GM21576 (cell line): ENCODE data around the gene COL27A1.

Experiments
- ATAC-seq: cut with Tn5 transposase; IDR thresholded peaks from one replicate; pipeline ENCODE4 v1.9.1; 2021; ENCODE audit warnings: mild to moderate bottlenecking, moderate library complexity; ENCODE audit not compliant: unreplicated experiment

The COL27A1 gene

DNA sequence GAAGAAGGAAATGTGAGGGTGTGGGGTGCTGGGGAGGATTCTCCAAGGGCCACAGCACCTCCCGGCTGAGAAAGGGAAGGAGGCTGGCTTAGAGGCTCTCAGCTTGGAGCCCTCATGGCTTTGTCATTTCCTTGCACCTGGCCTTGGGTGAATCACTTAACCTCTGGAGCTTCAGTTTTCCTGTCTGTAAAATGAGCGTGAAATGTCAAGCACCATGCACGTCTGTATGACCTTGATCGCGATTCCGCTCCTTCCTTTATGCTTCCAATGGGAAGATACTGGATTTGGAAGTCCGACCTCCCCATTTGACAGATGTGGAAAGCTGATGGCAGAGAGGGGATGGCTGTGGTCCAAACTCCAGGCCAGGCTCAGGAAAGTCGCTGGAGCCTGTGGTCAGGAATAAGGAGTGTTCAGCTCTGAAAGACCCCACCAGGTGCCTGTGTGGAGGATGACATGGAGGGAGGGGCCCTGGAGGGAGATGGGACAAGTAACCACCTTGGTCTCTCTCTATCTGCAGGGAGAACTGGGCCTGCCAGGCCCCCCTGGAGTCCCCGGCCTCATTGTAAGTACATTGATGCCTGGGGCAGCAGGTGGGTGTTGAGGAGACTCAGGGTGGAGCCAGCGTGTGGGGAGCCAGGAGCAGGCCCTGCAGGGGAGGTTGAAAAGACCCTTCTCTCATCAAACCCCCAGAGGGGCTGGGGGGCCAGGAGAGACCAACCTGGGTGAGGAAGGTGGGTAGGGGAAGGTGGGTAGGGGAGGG lies 66.5 kb downstream of the COL27A1 start:
- ATAC-seq: no peak

GRCh38 chr9:114223564-114224246 lies 68.4 kb downstream of the COL27A1 start:
- ATAC-seq: no peak

GRCh38 chr9:114224247-114224610 lies 68.9 kb downstream of the COL27A1 start:
- ATAC-seq: no peak

GRCh38 chr9:114225561-114226212 lies 70.3 kb downstream of the COL27A1 start:
- no peak for ATAC-seq

DNA sequence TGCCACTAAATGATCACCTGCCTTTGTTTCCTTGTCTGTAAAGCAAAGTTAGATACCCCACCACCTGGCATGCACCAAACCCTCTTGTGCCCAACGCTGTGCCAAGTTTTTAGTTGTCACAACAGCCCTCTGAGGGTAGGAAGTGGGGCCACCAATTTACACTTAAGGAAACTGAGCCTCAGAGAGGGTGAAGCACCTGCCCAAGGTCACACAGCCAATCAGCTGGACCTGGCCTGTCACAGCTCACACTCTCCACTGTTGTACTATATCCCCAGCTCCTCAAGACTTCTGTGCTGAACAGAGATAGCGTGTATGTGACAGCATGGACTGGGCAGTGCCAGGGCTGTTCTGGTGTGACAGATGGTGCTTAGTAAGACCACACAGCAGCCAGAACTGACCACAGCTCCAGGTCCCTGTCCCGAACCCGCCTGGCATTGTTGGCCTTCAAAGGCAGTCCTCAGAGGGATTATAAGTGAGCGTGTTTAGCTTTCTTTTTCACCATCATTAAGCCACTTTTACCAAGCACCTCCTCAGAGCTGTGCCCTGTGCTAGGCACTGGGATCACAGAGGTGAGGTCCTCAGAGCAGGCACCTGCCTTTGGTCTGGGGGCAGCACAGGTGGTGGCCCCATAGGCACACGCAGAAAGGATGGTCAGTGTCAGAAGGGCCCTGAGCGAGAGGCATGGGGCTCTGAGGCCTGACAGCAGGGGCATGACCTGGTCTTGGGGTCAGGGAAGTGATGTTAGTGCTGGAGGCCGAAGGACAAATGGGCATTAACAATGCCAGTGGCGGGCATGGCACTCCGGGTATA lies 71.1 kb downstream of the COL27A1 start:
- ATAC-seq: no peak

- no peak for ATAC-seq
Observed at GRCh38 chr9:114227288-114228015, 72.1 kb downstream of the COL27A1 start.

GRCh38 chr9:114228016-114228808 lies 72.9 kb downstream of the COL27A1 start:
- ATAC-seq: no peak

DNA sequence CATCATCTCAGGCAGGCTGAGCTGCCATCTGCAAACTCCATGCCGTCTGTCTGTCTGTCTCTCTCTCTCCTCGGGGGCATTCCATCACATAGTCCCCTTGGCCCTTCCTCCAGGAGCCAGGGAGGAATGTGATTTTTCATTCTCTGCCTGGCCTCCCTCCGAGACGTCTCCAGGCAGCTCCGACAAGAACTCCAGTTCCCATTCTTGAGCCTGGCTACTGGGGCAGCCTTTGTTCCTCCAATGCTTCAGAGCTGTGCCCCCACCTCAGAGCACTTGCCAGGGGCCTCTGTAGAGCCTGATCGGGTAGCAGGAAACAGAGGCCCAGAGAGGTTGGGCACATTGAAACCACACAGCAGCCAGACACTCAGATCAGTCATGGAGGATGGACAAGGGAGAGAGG lies 74.0 kb downstream of the COL27A1 start:
- ATAC-seq: no peak

DNA sequence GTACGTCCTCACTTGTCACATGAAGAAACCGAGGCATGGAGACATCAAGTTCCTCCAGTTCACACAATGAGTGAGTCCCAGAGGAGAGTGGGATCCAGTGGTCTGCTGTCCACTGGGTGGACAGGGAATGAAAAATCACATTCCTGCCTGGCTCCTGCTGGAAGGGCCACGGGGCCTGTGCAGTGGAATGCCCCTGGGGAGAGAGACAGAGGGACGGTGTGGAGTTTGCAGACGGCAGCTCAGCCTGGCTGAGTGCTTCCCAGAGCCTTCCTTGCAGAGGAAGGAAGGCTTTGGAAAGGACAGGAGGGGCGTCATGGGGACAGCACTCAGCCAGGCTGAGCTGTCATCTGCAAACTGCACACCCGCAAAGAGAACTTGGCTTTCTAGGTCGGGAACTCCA lies 74.7 kb downstream of the COL27A1 start:
- ATAC-seq: no peak

DNA sequence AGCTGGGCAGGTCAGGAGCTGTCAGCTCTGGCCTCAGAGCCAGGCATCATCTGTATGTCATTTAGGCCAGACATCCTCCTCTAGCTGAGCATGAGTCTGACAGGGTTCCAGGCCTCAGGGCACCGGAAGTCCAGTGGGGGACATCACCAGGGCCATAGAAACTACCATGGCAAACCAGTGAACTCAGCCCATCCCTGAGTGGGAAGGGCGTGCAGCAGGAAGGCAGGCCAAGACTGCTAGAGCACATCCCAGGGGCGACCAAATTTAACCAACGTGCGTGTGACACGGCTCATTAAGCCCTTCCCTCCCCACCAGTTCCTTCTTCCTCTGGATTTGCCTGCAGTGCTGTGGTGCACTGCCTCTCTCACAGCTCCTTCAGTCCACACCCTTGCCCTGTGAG lies 75.9 kb downstream of the COL27A1 start:
- no peak for ATAC-seq

GRCh38 chr9:114231719-114232449 lies 76.5 kb downstream of the COL27A1 start:
- no peak for ATAC-seq

DNA sequence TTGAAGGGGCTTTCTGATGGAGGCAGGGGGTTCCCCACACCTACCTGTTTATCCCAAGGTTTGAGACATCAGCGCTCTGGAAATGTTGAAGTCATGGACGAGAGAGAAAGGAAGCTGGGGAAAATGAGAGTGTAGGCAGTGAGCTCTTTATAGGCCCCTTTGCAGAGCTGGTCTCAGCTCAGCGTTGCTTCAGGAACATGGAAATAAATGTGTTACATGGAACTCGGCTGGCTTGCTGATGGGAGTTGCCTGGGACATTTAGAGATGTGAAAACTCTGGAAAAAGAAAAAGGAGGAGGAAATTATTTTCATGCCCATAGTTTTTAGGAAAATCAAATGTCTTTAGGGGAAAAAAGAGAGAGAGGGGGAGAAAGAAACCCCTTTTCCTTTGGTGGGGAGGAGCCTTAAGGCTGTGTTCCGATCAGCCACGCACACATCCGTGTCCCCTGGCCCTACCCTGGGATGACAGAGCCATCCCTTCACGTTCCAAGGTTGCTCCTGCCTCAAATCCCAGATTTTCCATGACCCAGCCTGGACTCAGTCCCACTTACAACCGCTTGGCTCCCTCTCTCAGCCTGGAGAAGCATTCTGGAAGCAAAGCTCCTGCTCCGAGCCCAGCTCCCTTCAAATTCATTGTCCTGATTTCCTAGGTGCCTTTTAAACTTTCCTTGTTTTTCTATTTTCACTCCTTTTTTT lies 78.3 kb downstream of the COL27A1 start:
- ATAC-seq: no peak

GRCh38 chr9:114235033-114235661 lies 79.8 kb downstream of the COL27A1 start:
- ATAC-seq: no peak

GRCh38 chr9:114236391-114237138 lies 81.2 kb downstream of the COL27A1 start:
- no peak for ATAC-seq

GRCh38 chr9:114237247-114237646 lies 81.9 kb downstream of the COL27A1 start:
- no peak for ATAC-seq

GRCh38 chr9:114237781-114238180 lies 82.4 kb downstream of the COL27A1 start:
- no peak for ATAC-seq

DNA sequence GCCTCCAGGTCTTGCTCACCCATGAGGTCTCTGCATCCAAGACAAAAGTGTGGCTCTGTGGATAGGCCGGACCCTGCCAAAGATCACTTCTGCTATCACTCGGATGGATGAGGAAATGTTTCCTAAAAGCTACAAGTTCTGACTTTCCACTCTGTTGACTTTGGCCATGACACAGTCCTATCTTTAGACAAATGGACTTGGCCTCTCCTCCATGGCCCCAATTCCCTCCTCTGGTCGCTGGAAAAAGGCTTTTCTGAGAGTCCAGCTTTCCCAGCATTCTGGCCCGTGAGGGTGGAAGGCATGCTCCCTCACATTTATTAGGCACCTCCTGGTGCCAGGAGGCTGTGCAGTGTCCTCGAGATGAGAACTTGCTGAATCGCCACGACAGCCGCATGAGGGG lies 83.1 kb downstream of the COL27A1 start:
- ATAC-seq: no peak
